ENCODE data around the gene PHKB. TPM values are rescaled to one million over a fixed set of nuclear protein-coding genes. Genes with fewer than 3 reads are reported as not detected.

Gene PHKB
- total RNA-seq, 1 donor from 2014 or later, result 47.9 TPM

GRCh38 chr16:47697826-47698225 lies 236.7 kb downstream of the PHKB start:
- ATAC-seq, result no peak

- no peak for ATAC-seq
These were observed 238.0 kb downstream of the PHKB start for GRCh38 chr16:47699106-47699505.

- no peak for ATAC-seq
These were observed 239.9 kb downstream of the PHKB start for GRCh38 chr16:47700857-47701587.

- no peak for ATAC-seq
These were observed 244.1 kb downstream of the PHKB start for GRCh38 chr16:47705266-47705665.

GRCh38 chr16:47711809-47712208 lies 250.7 kb downstream of the PHKB start:
- no peak for ATAC-seq

- peak; percentile 36 for ATAC-seq
These were observed 251.4 kb downstream of the PHKB start for GRCh38 chr16:47712276-47713224.

- peak; percentile 18 for ATAC-seq
These were observed 252.1 kb downstream of the PHKB start for GRCh38 chr16:47713225-47713595.

- ATAC-seq, result no peak
These were observed 254.4 kb downstream of the PHKB start for GRCh38 chr16:47715442-47716083.

GRCh38 chr16:47716571-47716970 lies 255.4 kb downstream of the PHKB start:
- ATAC-seq, result no peak

- no peak for ATAC-seq
These were observed 258.6 kb downstream of the PHKB start for GRCh38 chr16:47719713-47720112.

- ATAC-seq, result no peak
These were observed 260.0 kb downstream of the PHKB start for GRCh38 chr16:47721006-47721637.

- no peak for ATAC-seq
These were observed 260.9 kb downstream of the PHKB start for GRCh38 chr16:47722046-47722445.

- no peak for ATAC-seq
These were observed 263.1 kb downstream of the PHKB start for GRCh38 chr16:47724115-47724785.

GRCh38 chr16:47725188-47725695 lies 264.1 kb downstream of the PHKB start:
- no peak for ATAC-seq

- ATAC-seq, result no peak
These were observed 265.0 kb downstream of the PHKB start for GRCh38 chr16:47726031-47726675.

GRCh38 chr16:47727131-47727530 lies 266.0 kb downstream of the PHKB start:
- no peak for ATAC-seq

GRCh38 chr16:47728205-47728604 lies 267.1 kb downstream of the PHKB start:
- ATAC-seq, result no peak

- ATAC-seq, result no peak
These were observed 268.6 kb downstream of the PHKB start for GRCh38 chr16:47729701-47730100.

GRCh38 chr16:47731252-47731651 lies 270.1 kb downstream of the PHKB start:
- ATAC-seq, result no peak

GRCh38 chr16:47732122-47732521 lies 271.0 kb downstream of the PHKB start:
- no peak for ATAC-seq

- ATAC-seq, result no peak
These were observed 271.5 kb downstream of the PHKB start for GRCh38 chr16:47732523-47733111.
